Liver (tissue), 9 donors: Measurements from ENCODE around the gene RTN4RL1. TPM values are rescaled to one million over a fixed set of nuclear protein-coding genes. Genes with fewer than 3 reads are reported as not detected.
A peak's percentile ranks its signal among the peaks of the same experiment; 100 is the strongest.

ENCODE experiments used
- DNase-seq: peaks from one replicate; pipeline ENCODE4 v3.0.0-alpha.2; 2017; ENCODE audit warnings: low spot score
- H3K27ac ChIP-seq, 2 donors: one replicate each; pipeline ENCODE4 v1.7.0; 2013; ENCODE audit warnings: inconsistent platforms in 2 of 2, low read length in 2 of 2, control low read depth in 1 of 2, low read depth in 1 of 2, mild to moderate bottlenecking in 1 of 2
- H3K27me3 ChIP-seq, 4 donors: one replicate each; pipeline versions ENCODE4 v1.6.1 to v1.7.0; 2013; ENCODE audit warnings: low read length in 3 of 4, inconsistent platforms in 1 of 4, mild to moderate bottlenecking in 1 of 4, moderate library complexity in 1 of 4; ENCODE audit not compliant: control insufficient read depth in 4 of 4, insufficient read depth in 4 of 4
- H3K36me3 ChIP-seq, 4 donors: one replicate each; pipeline versions ENCODE4 v1.6.1 to v1.7.0; 2013; ENCODE audit warnings: low read length in 3 of 4, mild to moderate bottlenecking in 3 of 4, low read depth in 1 of 4, moderate library complexity in 1 of 4; ENCODE audit not compliant: control insufficient read depth in 4 of 4, insufficient read depth in 3 of 4
- H3K4me1 ChIP-seq, 4 donors: one replicate each; pipeline versions ENCODE4 v1.6.1 to v1.7.0; 2013; ENCODE audit warnings: low read length in 3 of 4, mild to moderate bottlenecking in 3 of 4, moderate library complexity in 1 of 4; ENCODE audit not compliant: control insufficient read depth in 4 of 4, insufficient read depth in 4 of 4
- H3K4me3 ChIP-seq, 3 donors: one replicate each; pipeline versions ENCODE4 v1.6.1 to v1.7.0; 2013; ENCODE audit warnings: low read length in 3 of 3, control low read depth in 1 of 3, low read depth in 1 of 3, mild to moderate bottlenecking in 1 of 3
- H3K9ac ChIP-seq, 2 donors: one replicate each; pipeline ENCODE4 v1.7.0; 2013; ENCODE audit warnings: low read length in 2 of 2, mild to moderate bottlenecking in 2 of 2, moderate library complexity in 2 of 2, control low read depth in 1 of 2, low read depth in 1 of 2
- H3K9me3 ChIP-seq, 4 donors: one replicate each; pipeline versions ENCODE4 v1.6.1 to v1.7.0; 2013; ENCODE audit warnings: low read length in 3 of 4; ENCODE audit not compliant: control insufficient read depth in 4 of 4
- EGR1 ChIP-seq, 2 donors: IDR thresholded peaks; 2 replicates each; pipeline ENCODE4 v1.6.1; 2016 to 2018; ENCODE audit warnings: antibody characterized with exemption in 2 of 2, low read depth in 2 of 2
- FOXA2 ChIP-seq: IDR thresholded peaks from 2 replicates; pipeline ENCODE4 v1.6.1; 2016; ENCODE audit warnings: antibody characterized with exemption
- HNF4A ChIP-seq, 2 donors: conservative IDR thresholded peaks; 2 replicates each; pipeline ENCODE4 v1.6.1; 2016; ENCODE audit warnings: antibody characterized with exemption in 2 of 2, mild to moderate bottlenecking in 2 of 2
- HNF4G ChIP-seq: IDR thresholded peaks from 2 replicates; pipeline ENCODE4 v1.6.1; 2016; ENCODE audit warnings: antibody characterized with exemption
- NR2F2 ChIP-seq: IDR thresholded peaks from 2 replicates; pipeline ENCODE4 v1.6.1; 2016; ENCODE audit warnings: antibody characterized with exemption
- RAD21 ChIP-seq, 2 donors: IDR thresholded peaks; 2 replicates each; pipeline ENCODE4 v1.6.1; 2016; ENCODE audit warnings: antibody characterized with exemption in 2 of 2, mild to moderate bottlenecking in 2 of 2
- RXRA ChIP-seq, 2 donors: IDR thresholded peaks; 2 replicates each; pipeline ENCODE4 v1.6.1; 2017 to 2018; ENCODE audit warnings: antibody characterized with exemption in 2 of 2, mild to moderate bottlenecking in 1 of 2
- SP1 ChIP-seq: IDR thresholded peaks from 2 replicates; pipeline ENCODE4 v1.6.1; 2018; ENCODE audit warnings: antibody characterized with exemption, mild to moderate bottlenecking
- TAF1 ChIP-seq: conservative IDR thresholded peaks from 2 replicates; pipeline ENCODE4 v1.6.1; 2016; ENCODE audit warnings: antibody characterized with exemption, mild to moderate bottlenecking
- YY1 ChIP-seq: IDR thresholded peaks from 2 replicates; pipeline ENCODE4 v1.6.1; 2016; ENCODE audit warnings: antibody characterized with exemption, mild to moderate bottlenecking
- WGBS: extraction: QIAGEN DNeasy Blood & Tissue Kit; methylation state at CpG from one replicate; pipeline ENCODE4 v1.1.7; 2013; 5-methylcytosine and 5-hydroxymethylcytosine counted together
- polyA plus RNA-seq, 2 donors: library from polyadenylated mRNA; stranded (reverse) in 1 of 2; unstranded in 1 of 2; fragments of 200-250 nt in 1 of 2; fragments of >200 nt in 1 of 2; fragmentation: Nextera tagmentation in 1 of 2; extraction: Ambion mirVana in 1 of 2; gene quantifications; one replicate each; pipeline versions ENCODE4 v1.2.1 to v1.2.3, GENCODE V29; 2013 to 2015
- total RNA-seq, 2 donors: library from RNA; depleted of rRNA; stranded (reverse); fragments of >200 nt; gene quantifications; one replicate each; pipeline ENCODE4 v1.2.3, GENCODE V29; 2014
- TF ChIP-seq, protein P1 (sequence below): IDR thresholded peaks from 2 replicates; pipeline ENCODE4 v1.6.1; 2016; ENCODE audit warnings: antibody characterized with exemption
- TF ChIP-seq, protein P2 (sequence below): fragments of 150-350 bp; IDR thresholded peaks from 2 replicates; pipeline ENCODE4 v1.5.1; 2017; ENCODE audit warnings: improper control_type of control experiment, low read depth, low read length; ENCODE audit not compliant: missing input control
- TF ChIP-seq, protein P3 (sequence below): IDR thresholded peaks from 2 replicates; pipeline ENCODE4 v1.6.1; 2016; ENCODE audit warnings: antibody characterized with exemption
- TF ChIP-seq, protein P4 (sequence below): IDR thresholded peaks from 2 replicates; pipeline ENCODE4 v1.6.1; 2016; ENCODE audit warnings: antibody characterized with exemption
- donor health status: healthy.
- donor health status: healthy.
- donor health status: healthy.
- donor health status: healthy.
- donor health status: healthy.

The RTN4RL1 gene
- total and polyA plus RNA-seq, 4 donors, result 0.04 to 5.4 (median 1.2) TPM

DNA sequence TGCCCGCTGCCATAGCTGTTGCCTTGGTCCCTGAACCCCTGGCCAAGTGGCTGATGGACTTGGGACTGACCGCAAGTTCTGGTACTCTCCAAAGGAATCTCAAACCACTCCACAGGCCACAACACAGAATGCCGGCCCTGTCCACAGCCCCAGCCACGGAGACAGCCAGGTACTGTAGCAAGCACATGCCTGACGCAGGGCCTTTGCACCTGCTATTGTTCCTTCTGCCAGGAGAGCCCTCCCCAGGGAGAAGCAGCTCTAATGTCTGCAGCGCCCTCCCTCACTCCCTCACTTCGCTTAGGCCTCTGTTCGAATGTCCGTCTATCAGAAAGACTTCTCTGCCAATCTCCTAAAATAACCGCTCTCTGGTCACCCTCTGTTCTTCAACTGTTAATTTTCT lies 15.4 kb downstream of the RTN4RL1 start:
- TF ChIP-seq, protein P1, sequence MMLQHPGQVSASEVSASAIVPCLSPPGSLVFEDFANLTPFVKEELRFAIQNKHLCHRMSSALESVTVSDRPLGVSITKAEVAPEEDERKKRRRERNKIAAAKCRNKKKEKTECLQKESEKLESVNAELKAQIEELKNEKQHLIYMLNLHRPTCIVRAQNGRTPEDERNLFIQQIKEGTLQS, result no peak
- TF ChIP-seq, protein P2, sequence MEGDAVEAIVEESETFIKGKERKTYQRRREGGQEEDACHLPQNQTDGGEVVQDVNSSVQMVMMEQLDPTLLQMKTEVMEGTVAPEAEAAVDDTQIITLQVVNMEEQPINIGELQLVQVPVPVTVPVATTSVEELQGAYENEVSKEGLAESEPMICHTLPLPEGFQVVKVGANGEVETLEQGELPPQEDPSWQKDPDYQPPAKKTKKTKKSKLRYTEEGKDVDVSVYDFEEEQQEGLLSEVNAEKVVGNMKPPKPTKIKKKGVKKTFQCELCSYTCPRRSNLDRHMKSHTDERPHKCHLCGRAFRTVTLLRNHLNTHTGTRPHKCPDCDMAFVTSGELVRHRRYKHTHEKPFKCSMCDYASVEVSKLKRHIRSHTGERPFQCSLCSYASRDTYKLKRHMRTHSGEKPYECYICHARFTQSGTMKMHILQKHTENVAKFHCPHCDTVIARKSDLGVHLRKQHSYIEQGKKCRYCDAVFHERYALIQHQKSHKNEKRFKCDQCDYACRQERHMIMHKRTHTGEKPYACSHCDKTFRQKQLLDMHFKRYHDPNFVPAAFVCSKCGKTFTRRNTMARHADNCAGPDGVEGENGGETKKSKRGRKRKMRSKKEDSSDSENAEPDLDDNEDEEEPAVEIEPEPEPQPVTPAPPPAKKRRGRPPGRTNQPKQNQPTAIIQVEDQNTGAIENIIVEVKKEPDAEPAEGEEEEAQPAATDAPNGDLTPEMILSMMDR, result no peak
- TF ChIP-seq TAF1 (no peak), RAD21 (IDR thresholded peaks at IDR 0.05) (no peak)
- TF ChIP-seq, protein P3, sequence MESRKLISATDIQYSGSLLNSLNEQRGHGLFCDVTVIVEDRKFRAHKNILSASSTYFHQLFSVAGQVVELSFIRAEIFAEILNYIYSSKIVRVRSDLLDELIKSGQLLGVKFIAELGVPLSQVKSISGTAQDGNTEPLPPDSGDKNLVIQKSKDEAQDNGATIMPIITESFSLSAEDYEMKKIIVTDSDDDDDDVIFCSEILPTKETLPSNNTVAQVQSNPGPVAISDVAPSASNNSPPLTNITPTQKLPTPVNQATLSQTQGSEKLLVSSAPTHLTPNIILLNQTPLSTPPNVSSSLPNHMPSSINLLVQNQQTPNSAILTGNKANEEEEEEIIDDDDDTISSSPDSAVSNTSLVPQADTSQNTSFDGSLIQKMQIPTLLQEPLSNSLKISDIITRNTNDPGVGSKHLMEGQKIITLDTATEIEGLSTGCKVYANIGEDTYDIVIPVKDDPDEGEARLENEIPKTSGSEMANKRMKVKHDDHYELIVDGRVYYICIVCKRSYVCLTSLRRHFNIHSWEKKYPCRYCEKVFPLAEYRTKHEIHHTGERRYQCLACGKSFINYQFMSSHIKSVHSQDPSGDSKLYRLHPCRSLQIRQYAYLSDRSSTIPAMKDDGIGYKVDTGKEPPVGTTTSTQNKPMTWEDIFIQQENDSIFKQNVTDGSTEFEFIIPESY, result no peak
- 97% methylated on average over 10 of the region's 10 CpGs for WGBS
- no peak overlapping the region for H3K4me3 ChIP-seq
- H3K36me3 ChIP-seq, result no peaks in the 10 kb centered on the region
- H3K4me1 ChIP-seq, result peaks cover 19 to 70% (median 37%) of the 10 kb centered on the region in 4 donors
- DNase-seq, result no peak
- no peaks in the 10 kb centered on the region for H3K9me3 ChIP-seq
- H3K9ac ChIP-seq, result no peak overlapping the region
- no peak overlapping the region for H3K27ac ChIP-seq
- no peaks in the 10 kb centered on the region for H3K27me3 ChIP-seq

DNA sequence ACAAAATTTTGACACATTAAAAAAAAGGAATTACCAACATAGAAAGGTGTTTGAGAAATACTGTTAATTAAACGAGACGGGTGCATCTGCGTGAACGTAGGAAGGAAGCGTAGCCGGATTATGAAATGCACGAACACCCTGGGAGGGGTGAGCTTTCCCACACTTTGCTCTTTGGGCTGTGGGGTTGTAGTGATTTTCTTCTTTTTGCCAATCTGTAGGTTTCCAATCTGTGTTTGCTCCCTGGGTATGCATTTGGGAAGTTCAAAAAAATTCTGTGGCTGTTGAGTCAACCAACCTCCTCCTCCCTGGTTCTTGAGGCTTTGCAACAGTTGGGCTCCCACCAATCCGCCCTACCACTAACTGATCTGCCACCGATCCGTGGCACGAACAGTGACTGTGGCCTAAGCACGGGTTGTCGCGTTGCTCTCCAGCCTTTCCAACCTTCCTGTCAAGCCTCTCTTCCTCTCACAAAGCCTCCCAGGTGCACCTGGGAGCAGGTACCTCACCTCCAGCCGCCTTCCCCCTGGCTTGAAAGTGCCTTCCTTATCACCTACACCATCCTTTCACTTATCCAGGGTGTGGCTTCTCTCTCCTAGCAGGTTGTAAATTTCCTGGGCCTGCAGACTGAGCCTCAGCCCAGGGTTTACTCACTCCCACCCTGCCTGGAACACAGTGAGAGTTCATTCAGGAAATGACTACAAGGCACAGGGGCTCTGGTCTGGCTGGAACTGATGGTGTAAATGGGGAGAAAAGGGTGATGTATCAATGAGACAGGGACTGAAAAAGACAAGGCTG lies 16.6 kb downstream of the RTN4RL1 start:
- Histone ChIP-seq H3K36me3 (no peaks in the 10 kb centered on the region), H3K27ac (no peak overlapping the region), H3K27me3 (no peaks in the 10 kb centered on the region), H3K4me1 (peaks cover 19 to 67% (median 39%) of the 10 kb centered on the region in 4 donors), H3K9me3 (no peaks in the 10 kb centered on the region), H3K9ac (no peak overlapping the region), H3K4me3 (no peak overlapping the region)
- no peak for DNase-seq
- TF ChIP-seq EGR1 (IDR thresholded peaks at IDR 0.05; ENCODE audit: low read depth in 2 of 2) (no peak), FOXA2 (no peak), HNF4G (no peak)
- TF ChIP-seq, protein P4, sequence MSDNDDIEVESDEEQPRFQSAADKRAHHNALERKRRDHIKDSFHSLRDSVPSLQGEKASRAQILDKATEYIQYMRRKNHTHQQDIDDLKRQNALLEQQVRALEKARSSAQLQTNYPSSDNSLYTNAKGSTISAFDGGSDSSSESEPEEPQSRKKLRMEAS, result no peak
- WGBS, result 77% methylated on average over 15 of the region's 15 CpGs

DNA sequence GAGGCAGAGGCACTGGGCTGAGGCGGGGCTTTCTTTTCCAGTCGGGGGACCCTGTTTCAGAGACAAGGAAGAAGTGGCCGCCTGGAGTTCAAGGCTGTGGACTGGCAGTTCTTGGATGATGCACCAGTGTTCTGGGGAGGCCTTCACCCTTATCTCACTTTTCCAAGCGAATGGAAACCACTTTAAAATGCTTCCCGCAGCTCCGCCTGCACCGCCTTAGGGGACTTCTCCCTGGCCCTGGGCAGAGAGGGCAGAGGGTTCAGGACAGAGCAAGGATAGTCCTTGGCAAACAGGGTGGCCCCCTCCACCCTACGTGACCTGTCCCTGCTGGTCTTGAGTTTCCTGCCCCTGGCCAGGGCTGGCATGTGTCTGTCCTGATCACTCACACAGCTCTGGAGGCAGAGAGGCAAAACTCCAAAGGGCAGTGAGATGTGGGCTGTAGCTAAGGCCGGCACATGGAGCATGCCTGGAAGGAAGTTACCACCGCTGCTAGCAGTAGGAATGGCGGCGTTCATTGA lies 20.6 kb downstream of the RTN4RL1 start:
- Histone ChIP-seq H3K27ac (peak overlapping the region; percentile 27 to 51), H3K9ac (no peak overlapping the region), H3K9me3 (no peaks in the 10 kb centered on the region), H3K4me3 (no peak overlapping the region), H3K36me3 (no peaks in the 10 kb centered on the region), H3K27me3 (no peaks in the 10 kb centered on the region), H3K4me1 (peaks cover 25 to 74% (median 53%) of the 10 kb centered on the region in 4 donors)
- TF ChIP-seq FOXA2, result no peak
- TF ChIP-seq RAD21 (IDR thresholded peaks at IDR 0.05), result peak in 1 of 2 donors; percentile 12
- TF ChIP-seq SP1, result peak; percentile 43
- TF ChIP-seq RXRA (IDR thresholded peaks at IDR 0.05), result peak; percentile 54 to 80
- TF ChIP-seq HNF4A (conservative IDR thresholded peaks at IDR 0.05), result peak; percentile 59 to 79
- TF ChIP-seq, protein P1, result no peak
- TF ChIP-seq, protein P4, result peak; percentile 74
- peak; percentile 61 for TF ChIP-seq YY1
- no peak for TF ChIP-seq TAF1
- TF ChIP-seq NR2F2, result peak; percentile 17
- DNase-seq, result no peak
- WGBS, result 33% methylated on average over 12 of the region's 12 CpGs
